ENCODE measurements around the gene HFM1. TPM values are rescaled to one million over a fixed set of nuclear protein-coding genes. Genes with fewer than 3 reads are reported as not detected.

Gene HFM1
- polyA plus RNA-seq, 3 donors: not detected

GRCh38 chr1:91234181-91234580, 170.5 kb downstream of the HFM1 start:
- Mint-ChIP-seq H3K9me3 (peaks cover 0 to 12% (median 5%) of the 10 kb centered on the region in 7 donors), H3K4me1 (no peaks in the 10 kb centered on the region), H3K36me3 (no peaks in the 10 kb centered on the region), H3K4me3 (no peak overlapping the region), H3K27ac (no peak overlapping the region), H3K27me3 (ENCODE audit: low read depth in 3 of 3) (peaks cover 0 to 5% (median 2%) of the 10 kb centered on the region in 3 donors)
- Histone ChIP-seq H3K79me2 (ENCODE audit: insufficient read depth, low read length) (no peaks in the 10 kb centered on the region), H3K4me1 (ENCODE audit: control insufficient read depth in 1 of 2, insufficient read depth in 2 of 2, low read length in 2 of 2) (no peaks in the 10 kb centered on the region), H3K4me2 (replicated peaks; ENCODE audit: extremely low read depth, low read length, poor library complexity, severe bottlenecking) (no peak overlapping the region), H2AFZ (ENCODE audit: insufficient read depth, low read depth, low read length, poor library complexity, severe bottlenecking) (no peak overlapping the region), H3K27me3 (ENCODE audit: control insufficient read depth in 2 of 2, insufficient read depth in 2 of 2, low read length in 2 of 2) (no peaks in the 10 kb centered on the region), H3K9ac (ENCODE audit: insufficient read depth, low read length, poor library complexity, severe bottlenecking) (no peak overlapping the region), H3K36me3 (replicated peaks in 1 of 2; ENCODE audit: control insufficient read depth in 1 of 2, insufficient read depth in 2 of 2, low read length in 2 of 2) (no peaks in the 10 kb centered on the region), H3K4me3 (replicated peaks in 1 of 3; ENCODE audit: low read depth in 2 of 3, low read length in 3 of 3) (no peak overlapping the region), H4K20me1 (ENCODE audit: insufficient read depth, low read length) (no peaks in the 10 kb centered on the region), H3K9me3 (replicated peaks in 1 of 2; ENCODE audit: control insufficient read depth in 1 of 2, insufficient read depth in 1 of 2, low read length in 2 of 2) (no peaks in the 10 kb centered on the region), H3K27ac (ENCODE audit: low read depth in 1 of 2, low read length in 2 of 2) (no peak overlapping the region)
- WGBS (ENCODE audit: insufficient coverage): 100% methylated on average over 1 of the region's 1 CpG
- no peak for DNase-seq
- intact Hi-C loops (cut with micrococcal nuclease): no loop called here
- no peak for TF ChIP-seq CTCF (IDR thresholded peaks at IDR 0.05)

GRCh38 chr1:91226741-91227140, 177.9 kb downstream of the HFM1 start:
- no peak overlapping the region for H3K27ac Mint-ChIP-seq
- peaks cover 0 to 9% of the 10 kb centered on the region in 2 donors for H3K9me3 ChIP-seq (replicated peaks in 1 of 2; ENCODE audit: control insufficient read depth in 1 of 2, insufficient read depth in 1 of 2, low read length in 2 of 2)
- no peak for TF ChIP-seq CTCF (IDR thresholded peaks at IDR 0.05)

More at GRCh38 chr1:91226741-91227140, 177.9 kb downstream of the HFM1 start:
- Mint-ChIP-seq H3K4me3 (no peak overlapping the region), H3K9me3 (peaks cover 2 to 26% (median 12%) of the 10 kb centered on the region in 7 donors), H3K4me1 (no peaks in the 10 kb centered on the region), H3K36me3 (no peaks in the 10 kb centered on the region), H3K27me3 (ENCODE audit: low read depth in 3 of 3) (peaks cover 0 to 2% (median 0%) of the 10 kb centered on the region in 3 donors)
- Histone ChIP-seq H3K36me3 (replicated peaks in 1 of 2; ENCODE audit: control insufficient read depth in 1 of 2, insufficient read depth in 2 of 2, low read length in 2 of 2) (no peaks in the 10 kb centered on the region), H2AFZ (ENCODE audit: insufficient read depth, low read depth, low read length, poor library complexity, severe bottlenecking) (no peak overlapping the region), H3K4me3 (replicated peaks in 1 of 3; ENCODE audit: low read depth in 2 of 3, low read length in 3 of 3) (no peak overlapping the region), H3K79me2 (ENCODE audit: insufficient read depth, low read length) (no peaks in the 10 kb centered on the region), H4K20me1 (ENCODE audit: insufficient read depth, low read length) (no peaks in the 10 kb centered on the region), H3K27ac (ENCODE audit: low read depth in 1 of 2, low read length in 2 of 2) (no peak overlapping the region), H3K27me3 (ENCODE audit: control insufficient read depth in 2 of 2, insufficient read depth in 2 of 2, low read length in 2 of 2) (no peaks in the 10 kb centered on the region), H3K9ac (ENCODE audit: insufficient read depth, low read length, poor library complexity, severe bottlenecking) (no peak overlapping the region), H3K4me2 (replicated peaks; ENCODE audit: extremely low read depth, low read length, poor library complexity, severe bottlenecking) (no peak overlapping the region), H3K4me1 (ENCODE audit: control insufficient read depth in 1 of 2, insufficient read depth in 2 of 2, low read length in 2 of 2) (no peaks in the 10 kb centered on the region)
- WGBS (ENCODE audit: insufficient coverage): 95% methylated on average over 3 of the region's 7 CpGs
- DNase-seq: no peak
- intact Hi-C loops (cut with micrococcal nuclease): no loop called here

Data from CD14-positive monocyte (primary cell).